ENCODE data around the gene MACO1. TPM values are rescaled to one million over a fixed set of nuclear protein-coding genes. Genes with fewer than 3 reads are reported as not detected.

Gene MACO1
- total RNA-seq, 4 donors from 2014 or later = 38.8 to 74.6 (median 44.8) TPM

GRCh38 chr1:25428475-25429166, 2.1 kb upstream of the MACO1 start:
- TF ChIP-seq CTCF (IDR thresholded peaks at IDR 0.05 in 4 of 5, conservative IDR thresholded peaks at IDR 0.05 in 1 of 5) (no peak), POLR2A (IDR thresholded peaks at IDR 0.05) (no peak)
- Histone ChIP-seq H3K36me3 (no peaks in the 10 kb centered on the region), H3K4me1 (peaks cover 18 to 19% of the 10 kb centered on the region in 2 donors), H3K27ac (no peak overlapping the region), H3K9me3 (no peaks in the 10 kb centered on the region), H3K27me3 (no peaks in the 10 kb centered on the region), H3K4me3 (no peak overlapping the region)
- in situ Hi-C loops (cut with MboI; ENCODE audit: low sequenced_read_pairs in 4 of 4) = no loop called here
- ATAC-seq (no peak), DNase-seq (no peak)
- intact Hi-C loops (cut with DNase I; ENCODE audit: low total_unique reads) = no loop called here

GRCh38 chr1:25430967-25431881, 527 bp downstream of the MACO1 start:
- in situ Hi-C loops (cut with MboI; ENCODE audit: low sequenced_read_pairs in 4 of 4) (no loop called here), intact Hi-C loops (cut with DNase I; ENCODE audit: low total_unique reads) (loop anchor here (2.0 to 10.0 kb wide), 5 partner anchors 46 to 374 kb away; partner anchors contain the start of genes LDLRAP1, RSRP1 and SELENON)
- peaks cover 44 to 45% of the 10 kb centered on the region in 2 donors for H3K4me1 ChIP-seq
- H3K27ac ChIP-seq = peak overlapping the region; percentile 92 to 99 (median 97)
- TF ChIP-seq CTCF (IDR thresholded peaks at IDR 0.05 in 4 of 5, conservative IDR thresholded peaks at IDR 0.05 in 1 of 5) (no peak), POLR2A (IDR thresholded peaks at IDR 0.05) (peak; percentile 71 to 80)
- no peaks in the 10 kb centered on the region for H3K9me3 ChIP-seq
- ATAC-seq (peak; percentile 5 to 12), DNase-seq (peak; percentile 19 to 42)
- no peaks in the 10 kb centered on the region for H3K36me3 ChIP-seq
- H3K27me3 ChIP-seq = no peaks in the 10 kb centered on the region
- H3K4me3 ChIP-seq = peak overlapping the region; percentile 76 to 89 (median 86)

GRCh38 chr1:25431955-25432719, 1.4 kb downstream of the MACO1 start:
- intact Hi-C loops (cut with DNase I; ENCODE audit: low total_unique reads) (loop anchor here (2.0 to 10.0 kb wide), 5 partner anchors 45 to 373 kb away; partner anchors contain the start of genes LDLRAP1, RSRP1 and SELENON), in situ Hi-C loops (cut with MboI; ENCODE audit: low sequenced_read_pairs in 4 of 4) (no loop called here)
- no peaks in the 10 kb centered on the region for H3K36me3 ChIP-seq
- no peaks in the 10 kb centered on the region for H3K27me3 ChIP-seq
- H3K4me3 ChIP-seq = peak overlapping the region; percentile 76 to 89 (median 86)
- H3K9me3 ChIP-seq = no peaks in the 10 kb centered on the region
- no peak for DNase-seq
- H3K4me1 ChIP-seq = peaks cover 52 to 54% of the 10 kb centered on the region in 2 donors
- TF ChIP-seq POLR2A (IDR thresholded peaks at IDR 0.05) (no peak), CTCF (IDR thresholded peaks at IDR 0.05 in 4 of 5, conservative IDR thresholded peaks at IDR 0.05 in 1 of 5) (no peak)
- peak overlapping the region; percentile 92 to 99 (median 97) for H3K27ac ChIP-seq
- ATAC-seq = no peak

- DNase-seq (no peak), ATAC-seq (no peak)
- Histone ChIP-seq H3K4me1 (peaks cover 60% of the 10 kb centered on the region in 2 donors), H3K4me3 (peak overlapping the region; percentile 76 to 89 (median 86)), H3K36me3 (no peaks in the 10 kb centered on the region), H3K9me3 (no peaks in the 10 kb centered on the region), H3K27ac (peak overlapping the region; percentile 92 to 99 (median 97)), H3K27me3 (no peaks in the 10 kb centered on the region)
- intact Hi-C loops (cut with DNase I; ENCODE audit: low total_unique reads) (loop anchor here (5.0 to 10.0 kb wide), 3 partner anchors 91 to 372 kb away; partner anchors contain the start of genes LDLRAP1 and SELENON), in situ Hi-C loops (cut with MboI; ENCODE audit: low sequenced_read_pairs in 4 of 4) (no loop called here)
- TF ChIP-seq CTCF (IDR thresholded peaks at IDR 0.05 in 4 of 5, conservative IDR thresholded peaks at IDR 0.05 in 1 of 5) (no peak), POLR2A (IDR thresholded peaks at IDR 0.05) (no peak)
These were observed 2.2 kb downstream of the MACO1 start for GRCh38 chr1:25432749-25433388.

Data from gastrocnemius medialis (tissue), 4 donors.